Stimulated activated CD4-positive, alpha-beta T cell treated with anti-CD3 and anti-CD28 coated beads, Interleukin-15, amount 100 ng/mL, for 48 hours (primary cell): ENCODE data around the gene RASSF8.

ENCODE experiments used
- DNase-seq, 2 donors: peaks; one replicate each; pipeline ENCODE4 v3.0.0-alpha.2; 2020; ENCODE audit warnings: low read depth in 2 of 2

The RASSF8 gene

GRCh38 chr12:26108915-26109314, 150.4 kb downstream of the RASSF8 start:
- no peak for DNase-seq

DNA sequence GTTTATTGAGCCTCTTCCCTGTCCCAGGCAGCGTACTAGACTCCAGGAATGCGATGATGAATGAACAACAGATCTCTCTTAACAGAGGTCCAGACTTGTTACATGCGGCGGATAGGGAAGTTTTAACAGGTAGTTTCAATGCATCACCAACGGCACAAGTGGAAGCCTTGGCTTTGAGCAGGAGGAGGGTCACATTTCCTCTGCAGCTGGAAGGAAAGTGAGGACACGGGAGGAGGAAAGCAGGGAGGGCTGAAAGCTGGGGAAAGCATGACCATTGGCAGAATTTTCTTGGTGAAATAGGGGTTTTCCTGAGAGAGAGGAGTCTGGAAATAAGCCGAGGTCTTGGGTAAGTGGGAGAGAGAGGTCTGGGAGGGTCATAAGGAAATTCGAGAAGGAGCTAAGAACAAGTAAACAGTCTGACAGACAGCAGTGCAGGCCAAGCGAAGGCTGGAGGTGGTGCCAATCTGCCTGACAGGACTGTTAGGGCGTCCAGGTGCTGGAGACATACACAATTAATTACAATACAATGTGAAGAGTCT, 150.9 kb downstream of the RASSF8 start:
- no peak for DNase-seq

- no peak for DNase-seq
Measured at GRCh38 chr12:26112232-26112631, 153.8 kb downstream of the RASSF8 start.

DNA sequence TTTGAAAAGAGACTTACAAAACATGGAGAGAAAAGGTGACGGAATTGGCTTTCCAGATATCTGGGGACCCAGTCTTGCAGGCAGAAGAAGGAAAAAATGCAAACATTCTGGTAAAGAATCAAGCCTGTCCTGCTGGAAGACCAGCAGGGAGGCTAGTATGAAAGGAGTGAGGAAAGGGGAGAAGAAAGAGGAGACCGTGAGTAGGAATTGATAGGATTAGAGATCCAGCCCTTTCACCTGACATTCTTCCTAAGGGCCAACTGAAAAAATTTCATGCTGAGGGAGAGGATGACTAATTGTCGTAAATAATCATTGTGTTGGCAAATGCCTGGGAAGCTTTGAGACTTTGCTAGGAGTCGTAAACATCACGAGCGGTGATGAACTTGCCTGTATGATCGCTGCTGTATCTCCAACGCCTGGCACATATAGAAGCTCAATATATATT, 154.2 kb downstream of the RASSF8 start:
- no peak for DNase-seq

DNA sequence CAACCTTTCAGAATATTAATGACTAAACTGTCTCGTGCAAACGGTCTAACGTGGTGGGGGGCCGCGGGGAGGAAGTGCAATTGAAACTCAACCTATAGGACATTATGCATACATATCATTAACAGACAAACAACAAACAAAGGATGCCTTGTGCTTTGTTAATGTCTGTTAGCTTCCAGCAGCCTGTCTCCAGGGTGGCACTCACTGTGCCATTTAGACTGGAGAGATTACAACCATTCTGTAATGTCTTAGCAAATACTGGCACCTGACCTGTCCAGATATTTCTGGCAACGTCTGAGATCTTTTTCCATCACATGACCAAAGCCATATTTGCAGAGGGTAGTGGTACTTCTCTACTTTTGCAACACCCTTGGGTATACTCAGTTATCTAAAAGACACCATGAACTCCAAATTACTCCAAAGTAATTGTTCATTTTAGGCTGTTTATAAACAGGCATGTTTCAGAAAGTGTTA, 154.7 kb downstream of the RASSF8 start:
- DNase-seq, result no peak

GRCh38 chr12:26113853-26114719, 155.6 kb downstream of the RASSF8 start:
- peak; percentile 59 to 72 for DNase-seq

- DNase-seq, result no peak
Measured at GRCh38 chr12:26114720-26115401, 156.4 kb downstream of the RASSF8 start.

DNA sequence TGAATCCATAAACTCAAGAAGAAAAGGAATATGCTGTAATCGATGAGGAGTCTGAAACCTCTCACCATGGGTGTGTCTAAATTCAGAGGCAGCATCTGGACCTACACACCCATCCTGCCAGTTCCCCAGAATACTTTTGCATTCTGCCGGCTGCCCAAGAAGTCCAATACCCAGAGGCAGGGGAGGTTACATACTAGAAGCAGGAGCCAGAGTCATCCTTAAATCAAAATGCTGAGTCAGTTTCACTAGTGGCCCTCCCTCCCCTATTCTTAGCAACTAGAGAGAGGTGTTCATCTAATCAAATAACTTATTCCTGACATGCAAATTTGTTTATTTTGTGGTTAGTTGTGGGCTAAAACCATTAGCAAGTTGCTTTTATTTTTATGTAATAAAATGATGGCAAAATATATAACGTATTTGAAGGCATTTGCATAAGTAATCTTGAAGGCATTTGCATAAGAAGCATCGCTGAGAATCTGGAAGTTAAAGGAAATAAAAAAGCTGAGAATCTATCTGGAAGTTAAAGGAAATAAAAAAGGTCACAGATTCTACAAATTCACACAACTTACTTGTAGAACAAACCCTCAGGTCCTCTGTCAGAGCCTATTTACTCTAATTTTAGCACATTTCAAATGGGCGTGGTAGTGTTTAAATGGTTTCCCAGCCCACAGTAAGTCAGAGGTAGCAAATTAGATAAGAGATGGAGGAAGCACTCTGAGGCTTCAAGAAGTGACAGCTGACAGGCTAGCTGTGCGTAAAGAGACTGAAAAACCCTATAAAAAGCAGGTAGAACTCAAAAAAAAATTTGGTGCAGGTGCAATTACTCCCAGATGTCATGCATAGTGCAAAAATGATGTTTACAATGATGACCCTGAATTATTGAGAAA, 158.6 kb downstream of the RASSF8 start:
- DNase-seq, result no peak

DNA sequence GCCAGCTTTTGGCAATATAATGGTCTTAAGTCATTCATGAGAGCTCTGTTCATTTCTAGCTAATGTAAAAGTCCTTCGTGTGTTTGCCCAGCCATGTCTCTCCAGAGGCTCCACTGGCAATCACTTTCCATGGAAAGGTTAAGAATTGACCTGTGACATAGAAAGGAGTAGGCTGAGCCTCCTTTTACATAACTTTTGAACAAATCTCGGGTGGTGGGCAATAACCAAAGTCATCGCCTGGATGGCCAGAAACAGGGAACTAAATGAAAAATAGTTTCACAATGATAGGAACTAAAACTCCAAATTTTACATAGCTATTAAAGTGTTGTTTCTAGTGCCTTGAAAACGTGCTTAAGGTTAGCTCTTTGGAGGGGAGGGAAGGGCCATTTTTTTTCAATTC, 159.8 kb downstream of the RASSF8 start:
- DNase-seq, result no peak

- DNase-seq, result no peak
Measured at GRCh38 chr12:26119391-26119989, 161.0 kb downstream of the RASSF8 start.

DNA sequence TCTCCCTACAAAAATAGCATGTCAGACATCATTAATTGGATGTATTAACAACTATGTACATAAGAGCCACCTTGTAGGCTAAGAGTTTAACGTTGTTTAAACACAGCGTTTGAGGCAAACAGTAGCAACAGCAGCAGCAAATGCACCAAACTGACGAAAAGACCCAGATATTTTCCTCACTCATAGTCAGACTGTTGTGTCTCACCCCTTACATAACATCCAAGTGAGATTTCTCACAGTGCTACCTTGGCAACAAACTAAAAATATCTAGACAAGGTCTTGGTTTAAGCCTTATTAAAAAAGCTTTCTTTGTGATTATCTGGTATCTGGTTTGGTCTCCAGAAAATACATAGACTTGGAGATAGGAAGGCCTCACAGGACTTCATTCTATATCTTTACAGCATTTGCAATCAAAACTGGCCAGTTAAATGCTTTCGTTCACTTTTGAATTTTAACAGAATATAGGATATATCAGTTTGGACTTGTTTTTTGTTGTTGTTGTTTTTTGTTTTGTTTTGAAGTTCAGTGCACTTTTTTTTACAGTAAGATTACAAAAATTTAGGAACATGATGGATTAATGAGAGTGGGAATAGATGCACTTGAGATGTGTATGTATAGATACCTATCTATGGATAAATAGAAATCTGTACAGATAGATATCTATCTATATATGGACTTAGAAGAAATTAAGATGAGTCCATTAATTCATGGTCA, 162.2 kb downstream of the RASSF8 start:
- no peak for DNase-seq

- no peak for DNase-seq
Measured at GRCh38 chr12:26121323-26122060, 163.0 kb downstream of the RASSF8 start.

DNA sequence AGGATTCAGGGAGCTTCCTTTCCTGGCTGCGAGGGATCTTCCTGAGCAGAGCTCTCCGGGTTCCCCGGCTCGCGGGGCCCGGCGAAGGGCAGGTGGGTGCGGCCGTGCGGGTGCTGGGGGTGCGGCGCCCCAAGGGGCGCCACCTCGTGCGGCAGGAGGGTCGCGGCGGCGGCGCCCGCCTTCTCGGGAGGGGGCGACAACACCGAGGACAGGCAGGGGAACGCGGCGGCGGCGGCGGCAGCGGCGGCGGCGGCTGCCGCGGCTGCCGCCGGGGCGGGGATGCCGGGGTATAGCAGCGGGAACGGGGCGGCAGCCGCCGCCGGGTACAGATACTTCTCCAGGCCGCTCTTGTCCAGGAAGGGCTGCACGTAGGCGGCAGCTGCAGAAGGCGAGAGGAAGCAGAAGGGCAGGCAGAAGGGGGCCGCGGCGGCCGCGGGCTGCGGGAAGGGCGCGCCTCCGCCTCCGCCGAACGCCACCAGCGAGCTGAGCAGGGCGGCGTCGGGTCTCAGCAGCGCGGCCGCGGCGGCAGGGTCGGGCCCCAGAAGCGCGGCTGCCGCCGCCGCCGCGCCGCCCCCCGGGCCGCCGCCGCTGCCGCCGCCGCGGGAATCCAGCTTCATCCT, 163.7 kb downstream of the RASSF8 start:
- DNase-seq, result no peak

DNA sequence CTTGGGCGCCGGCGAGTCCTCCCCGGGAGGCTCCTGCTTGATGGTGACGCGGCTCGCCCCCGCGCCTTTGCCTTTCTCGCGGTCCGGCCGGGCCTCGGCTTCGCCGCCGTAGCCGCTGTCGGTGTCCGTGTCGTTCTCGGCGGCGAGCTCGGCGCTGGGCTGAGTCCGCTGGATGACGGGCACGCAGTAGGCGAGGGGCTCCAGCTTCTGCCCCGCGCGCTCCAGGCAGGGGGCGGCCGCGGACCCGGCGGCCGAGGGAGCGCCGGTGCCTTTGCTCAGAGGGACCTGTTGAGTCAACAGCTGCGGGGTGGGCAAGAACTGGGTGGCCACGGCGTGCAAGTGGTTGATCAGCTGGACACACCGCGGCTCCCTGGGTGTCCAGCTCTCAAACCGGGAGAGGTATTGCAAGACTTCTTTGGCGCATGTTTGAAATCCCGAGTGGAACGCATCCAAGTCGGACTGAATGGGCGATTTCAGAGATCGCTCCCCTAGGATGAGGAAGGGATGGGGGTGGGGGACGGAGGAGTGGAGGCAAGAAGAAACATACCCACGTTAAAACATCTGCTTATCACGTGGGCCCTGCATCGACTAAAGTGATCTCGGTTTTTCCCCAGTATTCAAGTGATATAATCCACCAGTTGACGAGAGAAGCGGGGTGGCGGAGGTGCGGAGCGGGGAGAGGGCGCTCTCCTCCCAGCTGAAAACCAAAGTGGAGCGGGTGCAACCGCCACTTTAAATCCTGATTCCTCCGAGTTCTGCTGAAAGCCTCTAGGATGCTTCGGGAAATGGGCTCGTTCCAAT, 164.4 kb downstream of the RASSF8 start:
- DNase-seq, result no peak

- no peak for DNase-seq
Measured at GRCh38 chr12:26123482-26123980, 165.0 kb downstream of the RASSF8 start.

GRCh38 chr12:26124446-26125399, 166.2 kb downstream of the RASSF8 start, which contains the start of gene BHLHE41:
Gene BHLHE41, minus strand, starts transcription at chr12:26125037. Its CDS starts 258 bp downstream, at chr12:26124779.
- no peak for DNase-seq
